Brain microvascular endothelial cell (primary cell): Measurements from ENCODE around the gene SLC9A8.

Source experiments
- DNase-seq: peaks from one replicate; pipeline ENCODE4 v3.0.0-alpha.2; 2020
- H3K27ac ChIP-seq: fragments of 250-450 bp; sonication (Bioruptor Pico); 2 replicates; pipeline ENCODE4 v1.5.1; 2020; ENCODE audit warnings: mild to moderate bottlenecking, moderate library complexity
- H3K27me3 ChIP-seq: fragments of 250-450 bp; sonication (Bioruptor Pico); replicated peaks from 2 replicates; pipeline ENCODE4 v1.5.1; 2020; ENCODE audit warnings: mild to moderate bottlenecking
- H3K36me3 ChIP-seq: fragments of 250-450 bp; sonication (Bioruptor Pico); replicated peaks from 2 replicates; pipeline ENCODE4 v1.5.1; 2020; ENCODE audit warnings: mild to moderate bottlenecking
- H3K4me3 ChIP-seq: 2 replicates; pipeline ENCODE4 v1.5.1; 2011; ENCODE audit warnings: low read depth, mild to moderate bottlenecking, control low read depth, low read length, moderate library complexity
- CTCF ChIP-seq: IDR thresholded peaks from 2 replicates; pipeline ENCODE4 v1.5.1; 2011; ENCODE audit warnings: low read depth, mild to moderate bottlenecking, moderate library complexity, low read length, control low read depth, inconsistent platforms; ENCODE audit errors: missing control alignments
- in situ Hi-C: cut with HindIII; loops from 2 replicates; pipeline ENCODE4 v1.10.0; 2017; ENCODE audit warnings: low sequenced_read_pairs, low pct_ligation_motif_present

Gene SLC9A8

GRCh38 chr20:49786196-49786595, 26.4 kb upstream of the SLC9A8 start:
- no peak for DNase-seq
- in situ Hi-C loops = no loop called here
- H3K36me3 ChIP-seq = no peaks in the 10 kb centered on the region
- no peak for TF ChIP-seq CTCF
- H3K27ac ChIP-seq = no peak overlapping the region
- H3K27me3 ChIP-seq = no peaks in the 10 kb centered on the region
- H3K4me3 ChIP-seq = no peak overlapping the region

- peak; percentile 10 for DNase-seq
- no peaks in the 10 kb centered on the region for H3K36me3 ChIP-seq
- in situ Hi-C loops = no loop called here
- no peaks in the 10 kb centered on the region for H3K27me3 ChIP-seq
- TF ChIP-seq CTCF = peak; percentile 65
- H3K4me3 ChIP-seq = no peak overlapping the region
- no peak overlapping the region for H3K27ac ChIP-seq
These were observed 25.8 kb upstream of the SLC9A8 start for GRCh38 chr20:49786668-49787370.

GRCh38 chr20:49787371-49788357, 25.0 kb upstream of the SLC9A8 start:
- H3K36me3 ChIP-seq = no peaks in the 10 kb centered on the region
- no peak overlapping the region for H3K4me3 ChIP-seq
- no peak for DNase-seq
- in situ Hi-C loops = no loop called here
- TF ChIP-seq CTCF = no peak
- H3K27me3 ChIP-seq = no peaks in the 10 kb centered on the region
- H3K27ac ChIP-seq = no peak overlapping the region

- Histone ChIP-seq H3K27me3 (no peaks in the 10 kb centered on the region), H3K4me3 (no peak overlapping the region), H3K27ac (peak overlapping the region; percentile 83), H3K36me3 (no peaks in the 10 kb centered on the region)
- in situ Hi-C loops = no loop called here
- peak; percentile 73 for DNase-seq
- TF ChIP-seq CTCF = no peak
These were observed 22.4 kb upstream of the SLC9A8 start for GRCh38 chr20:49790077-49790798.

- Histone ChIP-seq H3K27ac (peak overlapping the region; percentile 83), H3K27me3 (no peaks in the 10 kb centered on the region), H3K4me3 (no peak overlapping the region), H3K36me3 (no peaks in the 10 kb centered on the region)
- DNase-seq = no peak
- in situ Hi-C loops = no loop called here
- no peak for TF ChIP-seq CTCF
These were observed 21.5 kb upstream of the SLC9A8 start for GRCh38 chr20:49791165-49791564.
